ENCODE data around the gene ATP8A2. TPM values are rescaled to one million over a fixed set of nuclear protein-coding genes. Genes with fewer than 3 reads are reported as not detected.

ATP8A2 gene
- total and polyA plus RNA-seq, 10 of the 15 experiments (the other 5 are each of a cell fraction or from before 2014, with no cell fraction given) = 0.01 to 0.04 (median 0.04) TPM; not detected in 7

- no peak for TF ChIP-seq HSF1 (IDR thresholded peaks at IDR 0.05; ENCODE audit: low read depth, low read length)
- TF ChIP-seq IRF4 (IDR thresholded peaks at IDR 0.05; ENCODE audit: low read depth, low read length) = no peak
- TF ChIP-seq NR2C2 (IDR thresholded peaks at IDR 0.05; ENCODE audit: borderline replicate concordance, control insufficient read depth, insufficient read length, low read depth) = no peak
- TF ChIP-seq, protein P1, sequence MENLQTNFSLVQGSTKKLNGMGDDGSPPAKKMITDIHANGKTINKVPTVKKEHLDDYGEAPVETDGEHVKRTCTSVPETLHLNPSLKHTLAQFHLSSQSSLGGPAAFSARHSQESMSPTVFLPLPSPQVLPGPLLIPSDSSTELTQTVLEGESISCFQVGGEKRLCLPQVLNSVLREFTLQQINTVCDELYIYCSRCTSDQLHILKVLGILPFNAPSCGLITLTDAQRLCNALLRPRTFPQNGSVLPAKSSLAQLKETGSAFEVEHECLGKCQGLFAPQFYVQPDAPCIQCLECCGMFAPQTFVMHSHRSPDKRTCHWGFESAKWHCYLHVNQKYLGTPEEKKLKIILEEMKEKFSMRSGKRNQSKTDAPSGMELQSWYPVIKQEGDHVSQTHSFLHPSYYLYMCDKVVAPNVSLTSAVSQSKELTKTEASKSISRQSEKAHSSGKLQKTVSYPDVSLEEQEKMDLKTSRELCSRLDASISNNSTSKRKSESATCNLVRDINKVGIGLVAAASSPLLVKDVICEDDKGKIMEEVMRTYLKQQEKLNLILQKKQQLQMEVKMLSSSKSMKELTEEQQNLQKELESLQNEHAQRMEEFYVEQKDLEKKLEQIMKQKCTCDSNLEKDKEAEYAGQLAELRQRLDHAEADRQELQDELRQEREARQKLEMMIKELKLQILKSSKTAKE (IDR thresholded peaks at IDR 0.05; ENCODE audit: low read depth, poor library complexity, severe bottlenecking) = no peak
- no peak for TF ChIP-seq PML (IDR thresholded peaks at IDR 0.05; ENCODE audit: low read length)
- TF ChIP-seq RAD21 (IDR thresholded peaks at IDR 0.05; ENCODE audit: insufficient read depth, low read depth, low read length) = no peak
- no peak for TF ChIP-seq EGR1 (IDR thresholded peaks at IDR 0.05; ENCODE audit: borderline replicate concordance in 1 of 2, low read depth in 2 of 2, low read length in 2 of 2)
Measured at GRCh38 chr13:25347151-25347550, 24.6 kb upstream of the ATP8A2 start (continued).

DNA sequence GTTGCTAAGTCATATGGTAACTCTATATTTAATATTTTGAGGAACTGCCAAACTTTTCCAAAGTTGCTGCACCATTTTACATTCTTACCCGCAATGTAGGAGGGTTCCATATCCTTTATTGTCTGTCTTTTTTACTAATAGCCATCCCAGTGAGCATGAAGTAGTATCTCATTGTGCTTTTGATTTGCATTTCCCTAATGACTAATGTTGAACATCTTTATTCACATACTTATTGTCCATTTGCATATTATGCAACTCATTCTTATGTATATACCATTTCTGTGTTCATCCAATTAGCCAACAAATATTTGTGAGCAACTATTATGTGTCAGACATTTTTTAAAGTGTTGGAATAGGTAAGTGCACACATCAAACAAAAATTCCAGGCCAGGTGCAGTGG, 20.4 kb upstream of the ATP8A2 start:
- ChIA-PET RAD21 (ENCODE audit: unreplicated experiment) (no interaction called here), CTCF (no interaction called here), SMC1A (ENCODE audit: uncharacterized antibody, unreplicated experiment) (no interaction called here), POLR2A (no interaction called here)
- Histone ChIP-seq H3K27ac (ENCODE audit: control insufficient read depth, insufficient read depth) (no peak overlapping the region), H3K4me1 (ENCODE audit: control insufficient read depth, insufficient read depth, low read length) (no peaks in the 10 kb centered on the region), H3K4me3 (no peak overlapping the region), H4K20me1 (ENCODE audit: control insufficient read depth, insufficient read depth) (no peaks in the 10 kb centered on the region), H3K27me3 (replicated peaks in 1 of 2; ENCODE audit: control insufficient read depth in 2 of 2, insufficient read depth in 2 of 2, low read length in 1 of 2) (no peaks in the 10 kb centered on the region), H3K9me3 (replicated peaks; ENCODE audit: control insufficient read depth, insufficient read depth, low read length) (no peaks in the 10 kb centered on the region), H3K4me2 (ENCODE audit: control insufficient read depth, insufficient read depth) (no peak overlapping the region), H3K9ac (ENCODE audit: control insufficient read depth, insufficient read depth, low read length) (no peak overlapping the region), H2AFZ (ENCODE audit: control insufficient read depth, low read depth, low read length) (no peak overlapping the region), H3K36me3 (ENCODE audit: control insufficient read depth in 2 of 2, insufficient read depth in 2 of 2, low read length in 1 of 2) (no peaks in the 10 kb centered on the region), H3K79me2 (ENCODE audit: control insufficient read depth, insufficient read depth, low read length) (no peaks in the 10 kb centered on the region)
- FAIRE-seq = no peak
- no peak for DNase-seq (ENCODE audit: low read depth, low spot score)
- intact Hi-C loops (cut with micrococcal nuclease; ENCODE audit: unreplicated experiment) = no loop called here
- no peak for TF ChIP-seq STAT1 (conservative IDR thresholded peaks at IDR 0.05)
- no peak for TF ChIP-seq WRNIP1 (IDR thresholded peaks at IDR 0.05; ENCODE audit: borderline replicate concordance, low read depth, low read length)
- TF ChIP-seq DPF2 (IDR thresholded peaks at IDR 0.05) = no peak
- no peak for TF ChIP-seq PML (IDR thresholded peaks at IDR 0.05; ENCODE audit: low read length)
- no peak for TF ChIP-seq BACH1 (IDR thresholded peaks at IDR 0.05; ENCODE audit: borderline replicate concordance)
- TF ChIP-seq ATF7 (IDR thresholded peaks at IDR 0.05; ENCODE audit: low read depth) = no peak
- TF ChIP-seq SIX5 (IDR thresholded peaks at IDR 0.05; ENCODE audit: low read depth, low read length, severe bottlenecking) = no peak
- WGBS (ENCODE audit: insufficient coverage, insufficient replicate concordance, low lambda C conversion rate, missing lambda C conversion rate) = 95% methylated on average over 1 of the region's 1 CpG
- ATAC-seq = no peak
- BruUV-seq (replicated peaks) = no TSS peak
- in situ Hi-C loops (cut with MboI) = no loop called here

Measured in GM12878 (cell line).